SH-SY5Y (cell line): Measurements from ENCODE around the gene VPS41.

Experiments used
- GATA2 ChIP-seq: IDR thresholded peaks from 2 replicates; pipeline ENCODE4 v1.6.1; 2011; ENCODE audit warnings: mild to moderate bottlenecking, low read depth, low read length
- GATA3 ChIP-seq: IDR thresholded peaks from 2 replicates; pipeline ENCODE4 v1.6.1; 2011; ENCODE audit warnings: low read depth, mild to moderate bottlenecking, low read length, moderate library complexity

DNA sequence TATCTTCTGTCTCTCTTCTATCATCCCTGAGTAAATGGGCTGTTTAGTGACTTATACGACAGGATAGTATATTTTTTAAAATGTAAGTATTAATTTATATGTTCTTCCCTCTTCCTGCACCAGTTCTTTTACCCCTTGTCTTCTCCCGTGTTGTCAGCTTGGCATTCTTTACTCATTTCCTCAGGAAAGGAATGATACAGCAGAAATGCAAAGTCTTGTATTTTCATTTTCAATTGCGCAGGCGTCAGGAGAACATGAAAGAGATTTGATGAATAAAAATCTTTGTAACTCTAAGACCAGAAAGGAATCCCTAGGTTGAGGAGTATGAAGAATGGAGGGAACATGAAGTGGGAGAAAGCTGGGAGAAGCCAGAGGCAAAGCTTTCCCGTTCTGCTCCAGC lies 18.8 kb upstream of the VPS41 start:
- TF ChIP-seq GATA2 (no peak), GATA3 (no peak)
